Measurements from ENCODE around the gene CORO7. TPM values are rescaled to one million over a fixed set of nuclear protein-coding genes. Genes with fewer than 3 reads are reported as not detected.
A peak's percentile ranks its signal among the peaks of the same experiment; 100 is the strongest.

The CORO7 gene
- total RNA-seq, 1 donor from 2014 or later: 43.8 TPM

DNA sequence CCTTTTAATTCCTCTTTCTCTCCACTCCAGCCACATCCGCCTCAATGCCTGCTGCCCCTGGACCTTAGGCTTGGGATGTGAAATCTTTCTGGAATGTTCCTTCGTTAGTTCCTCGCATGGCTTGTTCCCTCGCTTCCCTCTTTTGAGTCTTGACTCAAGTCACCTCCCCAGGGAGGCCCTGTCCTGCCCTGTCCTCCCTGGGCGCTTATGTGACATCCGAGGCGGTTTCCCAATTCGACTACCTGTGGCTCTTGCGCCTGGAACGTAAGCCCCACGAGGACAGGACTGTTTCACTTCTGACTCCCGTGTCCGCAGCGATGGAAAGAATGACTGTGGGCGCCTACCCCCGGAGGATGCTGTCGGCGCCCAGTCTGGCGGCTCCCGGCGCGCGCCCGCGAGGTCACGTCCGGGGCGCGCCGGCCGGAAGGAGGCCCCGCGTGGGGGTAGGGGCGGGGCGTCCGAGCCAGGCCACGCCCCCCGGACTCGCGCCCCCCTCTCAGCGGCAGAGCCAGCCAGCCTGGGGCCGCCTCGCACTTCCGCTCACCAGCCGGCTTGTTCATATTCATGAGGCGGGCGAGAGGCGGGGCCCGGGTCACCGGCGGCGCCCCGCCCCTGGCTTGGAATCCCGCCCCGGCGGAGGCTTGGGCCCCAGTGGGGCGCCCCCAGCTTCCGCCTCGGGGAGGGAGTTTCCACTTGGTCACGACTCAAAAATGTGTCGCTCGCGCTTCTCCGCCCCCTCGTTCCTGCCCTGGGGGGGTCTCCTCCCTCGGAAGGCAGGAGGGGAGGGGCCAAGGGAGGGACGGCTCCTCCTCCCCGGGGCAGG lies 109.0 kb downstream of the CORO7 start:
- peak; percentile 94 for DNase-seq (ENCODE audit: low spot score)

- no peak for DNase-seq (ENCODE audit: low spot score)
These were observed 109.8 kb downstream of the CORO7 start for GRCh38 chr16:4306470-4307214.

Other genes starting within 250 kb of the CORO7 start
- 10.1 TPM for gene SRL, start 174.5 kb downstream of the CORO7 start, total RNA-seq
- gene TFAP4, start 143.6 kb downstream of the CORO7 start, total RNA-seq: 18.1 TPM
- 11.7 TPM for gene GLIS2, start 100.5 kb downstream of the CORO7 start, total RNA-seq
- gene PAM16, start 65.3 kb downstream of the CORO7 start, total RNA-seq: 58.6 TPM
- 13.4 TPM for gene VASN, start 44.7 kb downstream of the CORO7 start, total RNA-seq
- gene DNAJA3, start 9.3 kb upstream of the CORO7 start, total RNA-seq: 73.1 TPM
- gene NMRAL1, start 58.0 kb upstream of the CORO7 start, total RNA-seq: 54.5 TPM
- 44.2 TPM for gene HMOX2, start 59.8 kb upstream of the CORO7 start, total RNA-seq
- 32.4 TPM for gene CDIP1, start 122.2 kb upstream of the CORO7 start, total RNA-seq
- gene C16orf96, start 139.7 kb upstream of the CORO7 start, total RNA-seq: not detected
- gene UBALD1, start 198.3 kb upstream of the CORO7 start, total RNA-seq: 27.2 TPM
- 104 TPM for gene MGRN1, start 208.2 kb upstream of the CORO7 start, total RNA-seq

Measured in ureter (tissue), 1 donor.